Thoracic aorta (tissue), 2 donors: ENCODE data around the gene GJB4. TPM values are rescaled to one million over a fixed set of nuclear protein-coding genes. Genes with fewer than 3 reads are reported as not detected.

Experiments used
- ATAC-seq: fragments of 150-250 bp; one replicate; pipeline ENCODE4 v1.8.0; 2017; ENCODE audit warnings: low read depth; ENCODE audit not compliant: insufficient number of reproducible peaks, low FRiP score
- DNase-seq: peaks from one replicate; pipeline ENCODE4 v3.0.0-alpha.2; 2020; ENCODE audit warnings: low spot score
- H3K27ac ChIP-seq, 2 donors: fragments of 200-600 bp; sonication (generic); 1 replicate in 1 of 2; 2 replicates in 1 of 2; pipeline ENCODE4 v1.5.1; 2016; ENCODE audit warnings: mild to moderate bottlenecking in 2 of 2, moderate library complexity in 2 of 2
- H3K27me3 ChIP-seq: fragments of 200-600 bp; sonication (generic); replicated peaks from 2 replicates; pipeline ENCODE4 v1.6.0; 2016; ENCODE audit warnings: mild to moderate bottlenecking; ENCODE audit not compliant: insufficient read depth
- H3K36me3 ChIP-seq: fragments of 200-600 bp; sonication (generic); one replicate; pipeline ENCODE4 v1.5.1; 2016
- H3K4me1 ChIP-seq, 2 donors: fragments of 200-600 bp; sonication (generic); 1 replicate in 1 of 2; 2 replicates in 1 of 2; pipeline versions ENCODE4 v1.5.1 to v1.6.0; 2016; ENCODE audit warnings: low read depth in 2 of 2, mild to moderate bottlenecking in 1 of 2; ENCODE audit not compliant: control insufficient read depth in 1 of 2
- H3K4me3 ChIP-seq: fragments of 200-600 bp; sonication (generic); 2 replicates; pipeline ENCODE4 v1.5.1; 2016; ENCODE audit warnings: mild to moderate bottlenecking
- H3K9me3 ChIP-seq: fragments of 200-600 bp; sonication (generic); 2 replicates; pipeline ENCODE4 v1.5.1; 2016
- total RNA-seq, 2 donors: library from RNA; depleted of rRNA; stranded (reverse); fragments of >200 nt; gene quantifications; one replicate each; pipeline versions ENCODE4 v1.1.0 to v1.2.3, GENCODE V29; 2016
- TF ChIP-seq, protein P1 (sequence below): fragments of 200-600 bp; sonication (generic); IDR thresholded peaks from one replicate; pipeline ENCODE4 v1.5.1; 2019; ENCODE audit warnings: antibody characterized with exemption

Gene GJB4
- total RNA-seq, 2 donors from 2014 or later, result not detected

DNA sequence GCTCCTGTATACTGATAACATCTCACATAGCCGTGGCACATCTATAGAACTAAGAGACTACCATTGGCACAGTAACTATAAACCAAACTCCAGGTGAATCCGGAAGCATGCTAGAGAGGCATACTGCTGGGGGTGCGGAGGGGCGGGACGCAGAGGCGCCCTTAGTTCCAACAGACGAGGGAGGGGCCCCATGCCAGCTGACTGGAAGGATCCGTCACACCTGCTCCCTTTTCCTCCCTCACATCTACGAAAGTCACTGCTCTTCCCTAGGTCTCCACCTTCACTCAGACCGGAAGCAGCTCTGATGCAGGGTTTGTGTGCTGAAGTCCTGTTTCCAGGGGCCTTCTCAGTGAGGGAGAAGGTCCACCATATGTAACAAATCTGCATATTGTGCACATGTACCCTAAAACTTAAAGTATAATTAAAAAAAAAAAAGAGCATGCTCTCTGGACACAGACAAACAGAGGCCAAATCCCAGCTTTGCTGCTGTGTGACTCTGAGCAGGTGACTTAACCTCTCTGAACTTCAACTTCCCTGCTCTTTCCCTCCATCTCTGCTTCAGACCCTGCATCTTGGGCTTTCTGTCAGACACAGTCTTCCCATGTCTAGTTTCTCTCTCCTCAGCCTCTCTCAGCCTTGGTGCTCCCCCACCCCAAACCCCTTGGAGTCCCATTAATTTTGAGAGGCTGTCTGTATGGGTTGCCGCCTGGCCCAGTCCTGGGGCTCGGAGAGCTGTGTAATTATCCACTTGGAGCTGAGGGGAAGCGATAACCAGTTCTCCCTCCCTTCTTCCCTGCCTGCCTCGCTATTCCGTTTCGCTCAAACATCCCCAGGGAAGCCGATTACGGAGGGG is 12.5 kb upstream of the GJB4 start:
- DNase-seq, result no peak

DNA sequence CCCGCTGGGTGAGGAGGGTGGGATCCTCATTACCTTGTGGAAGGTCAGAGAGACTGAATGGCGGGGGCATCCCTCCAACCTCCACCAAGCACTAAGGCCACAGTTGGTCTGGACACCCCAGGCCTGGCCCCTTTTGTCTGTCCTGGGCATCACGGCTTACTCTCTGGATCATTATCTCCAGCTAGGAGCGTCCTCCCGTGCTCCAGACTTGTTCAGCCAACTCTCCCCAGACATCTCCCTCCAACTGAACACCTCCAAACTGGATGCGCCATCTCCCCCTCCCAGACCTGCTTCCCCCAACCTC is 11.9 kb upstream of the GJB4 start:
- no peak for ATAC-seq
- TF ChIP-seq, protein P1, sequence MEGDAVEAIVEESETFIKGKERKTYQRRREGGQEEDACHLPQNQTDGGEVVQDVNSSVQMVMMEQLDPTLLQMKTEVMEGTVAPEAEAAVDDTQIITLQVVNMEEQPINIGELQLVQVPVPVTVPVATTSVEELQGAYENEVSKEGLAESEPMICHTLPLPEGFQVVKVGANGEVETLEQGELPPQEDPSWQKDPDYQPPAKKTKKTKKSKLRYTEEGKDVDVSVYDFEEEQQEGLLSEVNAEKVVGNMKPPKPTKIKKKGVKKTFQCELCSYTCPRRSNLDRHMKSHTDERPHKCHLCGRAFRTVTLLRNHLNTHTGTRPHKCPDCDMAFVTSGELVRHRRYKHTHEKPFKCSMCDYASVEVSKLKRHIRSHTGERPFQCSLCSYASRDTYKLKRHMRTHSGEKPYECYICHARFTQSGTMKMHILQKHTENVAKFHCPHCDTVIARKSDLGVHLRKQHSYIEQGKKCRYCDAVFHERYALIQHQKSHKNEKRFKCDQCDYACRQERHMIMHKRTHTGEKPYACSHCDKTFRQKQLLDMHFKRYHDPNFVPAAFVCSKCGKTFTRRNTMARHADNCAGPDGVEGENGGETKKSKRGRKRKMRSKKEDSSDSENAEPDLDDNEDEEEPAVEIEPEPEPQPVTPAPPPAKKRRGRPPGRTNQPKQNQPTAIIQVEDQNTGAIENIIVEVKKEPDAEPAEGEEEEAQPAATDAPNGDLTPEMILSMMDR, result no peak
- DNase-seq, result no peak
- Histone ChIP-seq H3K27ac (no peak overlapping the region), H3K36me3 (no peaks in the 10 kb centered on the region), H3K9me3 (no peaks in the 10 kb centered on the region), H3K4me3 (no peak overlapping the region), H3K27me3 (no peaks in the 10 kb centered on the region), H3K4me1 (no peaks in the 10 kb centered on the region)

More for the DNA sequence above, 12.5 kb upstream of the GJB4 start:
- Histone ChIP-seq H3K4me1 (no peaks in the 10 kb centered on the region), H3K4me3 (no peak overlapping the region), H3K36me3 (no peaks in the 10 kb centered on the region), H3K27ac (no peak overlapping the region), H3K9me3 (no peaks in the 10 kb centered on the region), H3K27me3 (no peaks in the 10 kb centered on the region)
- TF ChIP-seq, protein P1, result no peak
- ATAC-seq, result no peak

DNA sequence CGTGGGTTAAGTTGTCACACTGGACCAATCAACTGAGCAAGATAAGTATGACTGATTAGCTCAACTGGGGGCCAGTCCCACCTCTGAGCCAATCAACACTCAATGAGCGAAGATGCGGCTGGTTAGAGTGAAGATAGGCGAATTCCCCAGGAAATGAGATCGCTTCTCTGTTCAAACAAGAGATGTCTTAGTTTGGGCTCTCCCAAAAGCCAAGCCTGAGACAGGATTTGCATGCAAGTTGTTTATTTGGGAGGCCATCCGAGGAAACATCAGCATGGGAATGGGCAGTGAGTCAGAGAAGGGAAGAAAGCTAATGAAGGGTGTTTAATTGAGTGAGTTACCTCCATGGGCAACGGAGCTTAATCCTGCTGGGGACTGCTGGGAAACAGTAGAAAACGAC is 9.5 kb upstream of the GJB4 start:
- no peak overlapping the region for H3K27ac ChIP-seq
- no peaks in the 10 kb centered on the region for H3K36me3 ChIP-seq
- TF ChIP-seq, protein P1, result no peak
- no peaks in the 10 kb centered on the region for H3K4me1 ChIP-seq
- H3K9me3 ChIP-seq, result no peaks in the 10 kb centered on the region
- DNase-seq (no peak), ATAC-seq (no peak)
- H3K27me3 ChIP-seq, result no peaks in the 10 kb centered on the region
- H3K4me3 ChIP-seq, result no peak overlapping the region

DNA sequence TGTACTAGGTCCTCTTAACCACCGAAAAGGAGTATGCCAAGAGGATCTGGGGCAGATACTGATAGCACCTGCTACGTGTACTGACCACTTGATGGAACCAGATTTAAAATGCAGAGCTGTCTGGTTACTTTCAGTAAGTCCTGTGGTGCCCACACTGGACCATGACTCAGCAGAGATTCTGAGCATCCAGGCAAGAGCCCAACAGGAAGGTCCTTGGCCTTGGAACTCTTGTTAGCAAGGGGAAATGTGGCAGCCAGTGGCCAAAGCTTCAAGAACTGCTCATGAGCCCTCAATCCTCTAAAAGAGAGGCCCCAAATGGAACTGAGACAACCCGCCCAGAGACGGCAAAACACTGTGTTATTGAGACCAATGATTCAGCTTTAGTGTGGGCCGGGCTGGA is 8.9 kb upstream of the GJB4 start:
- TF ChIP-seq, protein P1, result no peak
- DNase-seq, result no peak
- no peak for ATAC-seq

DNA sequence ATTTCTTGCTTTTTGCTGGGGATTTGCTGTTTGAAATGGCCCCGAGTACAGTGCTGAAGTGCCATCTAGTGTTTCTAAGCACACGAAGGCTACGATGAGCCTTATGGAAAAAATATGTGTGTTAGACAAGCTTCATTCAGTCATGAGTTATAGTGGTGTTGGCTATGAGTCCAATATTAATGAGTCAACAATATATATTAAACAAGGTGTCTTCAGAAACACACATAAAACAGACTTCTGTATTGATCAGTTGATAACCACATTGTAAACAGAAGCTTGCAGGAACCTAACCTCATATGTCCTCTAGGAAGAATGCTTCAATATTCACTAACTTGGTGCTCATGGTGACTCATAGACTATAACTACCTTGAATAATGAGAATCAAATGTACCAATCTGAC is 6.4 kb upstream of the GJB4 start:
- H3K9me3 ChIP-seq, result no peaks in the 10 kb centered on the region
- H3K27me3 ChIP-seq, result no peaks in the 10 kb centered on the region
- no peaks in the 10 kb centered on the region for H3K4me1 ChIP-seq
- no peak overlapping the region for H3K27ac ChIP-seq
- TF ChIP-seq, protein P1, result no peak
- H3K36me3 ChIP-seq, result no peaks in the 10 kb centered on the region
- no peak overlapping the region for H3K4me3 ChIP-seq
- no peak for ATAC-seq
- DNase-seq, result no peak

More for the DNA sequence above, 8.9 kb upstream of the GJB4 start:
- no peaks in the 10 kb centered on the region for H3K36me3 ChIP-seq
- no peaks in the 10 kb centered on the region for H3K9me3 ChIP-seq
- no peaks in the 10 kb centered on the region for H3K4me1 ChIP-seq
- no peak overlapping the region for H3K27ac ChIP-seq
- H3K27me3 ChIP-seq, result no peaks in the 10 kb centered on the region
- H3K4me3 ChIP-seq, result no peak overlapping the region
